Osteoblast (primary cell): ENCODE data around the gene EGFL6. TPM values are rescaled to one million over a fixed set of nuclear protein-coding genes. Genes with fewer than 3 reads are reported as not detected.

Experiments used
- DNase-seq: peaks from one replicate; pipeline ENCODE4 v3.0.0; 2011; ENCODE audit warnings: low spot score, mixed read lengths; ENCODE audit not compliant: insufficient read length; ENCODE audit errors: missing footprints
- H2AFZ ChIP-seq: 2 replicates; pipeline ENCODE4 v1.6.0; 2011; ENCODE audit warnings: mild to moderate bottlenecking, low read length
- H3K27ac ChIP-seq: 2 replicates; pipeline ENCODE4 v1.5.1; 2011; ENCODE audit warnings: mild to moderate bottlenecking, low read depth, low read length, moderate library complexity
- H3K27me3 ChIP-seq: 2 replicates; pipeline ENCODE4 v1.6.0; 2012; ENCODE audit warnings: mild to moderate bottlenecking, control low read depth, inconsistent platforms, low read length, moderate library complexity; ENCODE audit not compliant: insufficient read depth
- H3K36me3 ChIP-seq: 2 replicates; pipeline ENCODE4 v1.5.1; 2011; ENCODE audit warnings: mild to moderate bottlenecking, low read length, control low read depth, moderate library complexity; ENCODE audit not compliant: insufficient read depth
- H3K4me1 ChIP-seq: 2 replicates; pipeline ENCODE4 v1.5.1; 2011; ENCODE audit warnings: mild to moderate bottlenecking, low read length, control low read depth, moderate library complexity; ENCODE audit not compliant: insufficient read depth
- H3K4me2 ChIP-seq: 2 replicates; pipeline ENCODE4 v1.6.0; 2011; ENCODE audit warnings: mild to moderate bottlenecking, low read length; ENCODE audit not compliant: insufficient read depth
- H3K4me3 ChIP-seq: fragments of 200-600 bp; sonication (generic); 3 replicates; pipeline ENCODE4 v1.5.1; 2012; ENCODE audit warnings: mild to moderate bottlenecking, low read length, inconsistent platforms; ENCODE audit not compliant: insufficient read depth
- H3K79me2 ChIP-seq: 2 replicates; pipeline ENCODE4 v1.6.0; 2012; ENCODE audit warnings: mild to moderate bottlenecking, low read length, control low read depth, inconsistent platforms; ENCODE audit not compliant: insufficient read depth
- H3K9me3 ChIP-seq: 2 replicates; pipeline ENCODE4 v1.5.1; 2011; ENCODE audit warnings: low read depth, low read length, control low read depth
- H4K20me1 ChIP-seq: 2 replicates; pipeline ENCODE4 v1.6.0; 2012; ENCODE audit warnings: mild to moderate bottlenecking, low read length, control low read depth; ENCODE audit not compliant: insufficient read depth
- CTCF ChIP-seq: IDR thresholded peaks from 2 replicates; pipeline ENCODE4 v1.5.1; 2011; ENCODE audit warnings: mild to moderate bottlenecking, low read depth, low read length, moderate library complexity; ENCODE audit errors: extremely low read depth
- total RNA-seq: library from RNA; depleted of rRNA; stranded (reverse); fragments of >200 nt; gene quantifications from 2 replicates; pipeline ENCODE4 v1.2.3, GENCODE V29; 2012

EGFL6 gene
- total RNA-seq, 1 donor = under 0.01 TPM

- H3K9me3 ChIP-seq = no peaks in the 10 kb centered on the region
- no peaks in the 10 kb centered on the region for H4K20me1 ChIP-seq
- no peak overlapping the region for H3K4me2 ChIP-seq
- H3K4me1 ChIP-seq = peaks cover 15% of the 10 kb centered on the region
- H3K27ac ChIP-seq = no peak overlapping the region
- no peak for DNase-seq
- peaks cover 11% of the 10 kb centered on the region for H3K27me3 ChIP-seq
- no peak overlapping the region for H2AFZ ChIP-seq
- H3K4me3 ChIP-seq = no peak overlapping the region
- no peaks in the 10 kb centered on the region for H3K79me2 ChIP-seq
- no peak for TF ChIP-seq CTCF
- H3K36me3 ChIP-seq = no peaks in the 10 kb centered on the region
Measured at GRCh38 chrX:13649838-13650237, 80.4 kb downstream of the EGFL6 start.

DNA sequence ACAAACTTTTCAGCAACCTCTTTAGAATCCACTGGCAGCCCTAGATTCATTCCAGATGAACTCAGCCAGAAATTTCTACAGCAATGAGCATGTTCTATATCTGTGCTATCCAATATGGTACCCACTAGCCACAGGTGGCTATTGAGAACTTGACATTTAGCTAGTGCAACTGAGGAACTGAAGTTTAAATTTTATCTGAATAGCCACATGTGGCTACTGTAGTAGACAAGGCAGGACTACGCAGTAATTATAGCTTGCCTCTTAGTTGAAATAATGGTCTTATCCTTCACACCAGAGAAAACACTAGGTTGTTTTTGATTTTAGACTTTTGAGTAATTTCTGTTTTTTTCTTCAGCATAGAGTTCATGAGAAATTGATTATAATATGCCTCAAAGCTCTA, 80.9 kb downstream of the EGFL6 start:
- no peak for DNase-seq
- Histone ChIP-seq H2AFZ (no peak overlapping the region), H3K27ac (no peak overlapping the region), H3K27me3 (peaks cover 8% of the 10 kb centered on the region), H3K36me3 (no peaks in the 10 kb centered on the region), H3K4me3 (no peak overlapping the region), H3K4me1 (peaks cover 15% of the 10 kb centered on the region), H3K79me2 (no peaks in the 10 kb centered on the region), H4K20me1 (no peaks in the 10 kb centered on the region), H3K4me2 (no peak overlapping the region), H3K9me3 (no peaks in the 10 kb centered on the region)
- TF ChIP-seq CTCF = no peak

DNA sequence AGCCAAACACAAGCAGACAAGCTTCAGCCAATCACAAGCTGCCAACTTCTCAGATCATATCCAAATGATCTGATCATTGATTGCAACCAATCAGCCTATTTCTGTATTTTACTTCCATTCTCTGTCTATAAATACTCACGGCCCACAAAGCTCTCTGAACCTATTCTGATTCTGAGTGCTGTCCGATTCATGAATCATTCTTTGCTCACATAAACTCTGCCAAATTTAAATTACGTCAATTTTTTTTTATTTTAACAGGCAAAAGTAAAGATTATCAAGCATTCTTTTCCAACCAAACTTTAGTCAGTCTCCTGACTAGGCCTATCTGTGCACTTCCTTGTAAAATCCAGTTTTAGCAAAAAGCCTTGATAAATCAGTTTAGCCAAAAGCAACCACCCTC, 81.7 kb downstream of the EGFL6 start:
- H3K9me3 ChIP-seq = no peaks in the 10 kb centered on the region
- peak overlapping the region; percentile 17 for H3K4me2 ChIP-seq
- peak overlapping the region; percentile 79 for H3K27ac ChIP-seq
- no peaks in the 10 kb centered on the region for H3K36me3 ChIP-seq
- no peak for TF ChIP-seq CTCF
- peaks cover 7% of the 10 kb centered on the region for H3K27me3 ChIP-seq
- H3K79me2 ChIP-seq = no peaks in the 10 kb centered on the region
- no peak overlapping the region for H2AFZ ChIP-seq
- peaks cover 15% of the 10 kb centered on the region for H3K4me1 ChIP-seq
- no peak for DNase-seq
- H4K20me1 ChIP-seq = no peaks in the 10 kb centered on the region
- H3K4me3 ChIP-seq = no peak overlapping the region

DNA sequence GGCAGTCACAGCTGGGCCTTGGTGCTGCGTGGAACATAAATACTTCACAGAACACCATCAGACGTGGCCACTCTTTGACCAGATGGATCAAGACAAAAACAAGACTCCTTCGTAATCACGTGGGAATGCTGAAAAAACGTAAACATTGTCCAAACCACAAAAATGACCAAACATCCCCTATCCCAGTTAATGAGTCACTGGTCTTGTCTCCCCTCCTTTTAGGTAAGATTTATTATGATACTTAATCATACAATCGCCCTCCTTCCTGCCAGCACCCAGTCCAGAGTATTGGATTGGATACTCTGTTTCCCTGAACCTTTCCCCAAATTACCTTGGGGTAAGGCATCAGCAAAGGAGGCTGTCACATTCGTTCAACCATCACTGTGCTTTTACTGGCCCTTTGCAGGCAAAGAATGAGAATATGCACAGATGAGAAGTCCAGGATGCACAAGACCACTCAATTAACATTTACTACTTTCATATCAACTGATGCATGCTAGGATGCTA, 82.9 kb downstream of the EGFL6 start:
- Histone ChIP-seq H3K4me2 (peak overlapping the region; percentile 82), H3K36me3 (no peaks in the 10 kb centered on the region), H4K20me1 (no peaks in the 10 kb centered on the region), H3K79me2 (no peaks in the 10 kb centered on the region), H3K27me3 (peaks cover 7% of the 10 kb centered on the region), H3K4me3 (peak overlapping the region; percentile 85), H3K27ac (peak overlapping the region; percentile 79), H3K4me1 (peaks cover 15% of the 10 kb centered on the region), H3K9me3 (no peaks in the 10 kb centered on the region), H2AFZ (peak overlapping the region; percentile 59)
- no peak for TF ChIP-seq CTCF
- DNase-seq = peak; percentile 71
